Measurements from ENCODE around the gene PRR35.
A peak's percentile ranks its signal among the peaks of the same experiment; 100 is the strongest.

- TF ChIP-seq CTCF (IDR thresholded peaks at IDR 0.05) (peak in 1 of 7 experiments; percentile 29), EP300 (IDR thresholded peaks at IDR 0.05) (no peak), POLR2A (IDR thresholded peaks at IDR 0.05) (no peak), POLR2AphosphoS5 (IDR thresholded peaks at IDR 0.05) (peak in 1 of 3 donors; percentile 44)
Observed at GRCh38 chr16:589658-590187, 29.5 kb downstream of the PRR35 start, which contains the start of gene RAB40C.

Data from stomach (tissue), 4 donors.